GM21786 (cell line): Measurements from ENCODE around the gene SLC45A3.

Experiments used
- ATAC-seq: cut with Tn5 transposase; IDR thresholded peaks from one replicate; pipeline ENCODE4 v1.9.1; 2021; ENCODE audit not compliant: unreplicated experiment

The SLC45A3 gene

DNA sequence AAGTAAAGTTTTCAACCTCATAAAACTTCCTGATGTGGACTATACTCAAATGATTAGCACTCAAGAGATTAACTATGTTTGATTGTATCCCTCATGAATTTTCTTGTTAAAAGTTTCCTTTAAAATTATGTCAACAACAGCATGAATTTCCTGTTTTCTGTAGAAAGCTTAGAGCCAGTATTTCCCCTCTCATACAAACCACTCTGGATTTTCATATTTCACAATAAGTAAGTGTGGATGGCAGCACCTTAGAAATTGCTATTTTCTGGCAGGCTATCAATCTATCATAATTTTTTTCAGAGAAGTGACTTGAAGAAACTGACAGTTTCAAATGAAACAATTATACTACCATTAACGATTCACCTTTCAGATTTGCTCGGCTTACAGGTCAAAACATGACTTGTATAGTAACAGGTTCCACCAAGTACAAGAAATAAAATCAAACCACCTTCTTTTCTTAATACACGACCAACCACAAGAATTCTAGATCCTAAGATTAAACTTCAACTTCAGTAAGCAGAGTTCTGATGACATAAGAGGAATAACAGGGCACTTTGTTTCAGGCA lies 69.3 kb downstream of the SLC45A3 start:
- no peak for ATAC-seq

DNA sequence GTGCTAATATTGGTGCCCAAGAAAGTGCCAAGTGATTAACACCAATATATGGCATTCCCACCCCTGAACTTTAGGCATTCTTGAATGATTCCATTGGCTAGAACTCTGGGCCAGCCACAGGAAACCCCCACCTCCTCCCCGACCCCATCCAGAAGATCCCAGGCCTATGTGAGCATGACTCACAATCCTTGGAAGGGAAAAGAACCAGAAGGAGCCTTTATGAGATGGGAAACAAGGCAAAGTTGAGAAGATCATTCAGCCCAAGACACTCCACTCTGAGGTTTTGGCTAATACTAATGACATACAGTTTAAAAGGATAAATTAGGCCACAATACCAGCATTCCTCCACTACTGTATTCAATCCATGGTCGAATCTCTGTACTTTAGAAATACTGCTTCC lies 70.3 kb downstream of the SLC45A3 start:
- ATAC-seq: no peak
